Neuronal stem cell (in vitro differentiated cells): ENCODE results near the gene RPS3A.

Experiments
- DNase-seq: peaks from one replicate; pipeline ENCODE4 v3.0.0-alpha.2; 2013; ENCODE audit warnings: low spot score
- H2AFZ ChIP-seq: one replicate; pipeline ENCODE4 v1.6.1; 2013; ENCODE audit warnings: mild to moderate bottlenecking, low read length, inconsistent platforms
- H2AK5ac ChIP-seq: 2 replicates; pipeline ENCODE4 v1.6.1; 2013; ENCODE audit warnings: low read depth, mild to moderate bottlenecking, inconsistent platforms, low read length, moderate library complexity, mixed read lengths
- H2BK120ac ChIP-seq: 2 replicates; pipeline ENCODE4 v1.6.1; 2013; ENCODE audit warnings: low read depth, mild to moderate bottlenecking, inconsistent platforms, low read length, moderate library complexity, mixed read lengths
- H2BK12ac ChIP-seq: one replicate; pipeline ENCODE4 v1.6.1; 2013; ENCODE audit warnings: low read length, inconsistent platforms
- H2BK15ac ChIP-seq: 2 replicates; pipeline ENCODE4 v1.6.1; 2013; ENCODE audit warnings: mild to moderate bottlenecking, low read length, inconsistent platforms, mixed read lengths
- H2BK5ac ChIP-seq: one replicate; pipeline ENCODE4 v1.6.1; 2013; ENCODE audit warnings: inconsistent platforms, mild to moderate bottlenecking, low read length, moderate library complexity
- H3K14ac ChIP-seq: one replicate; pipeline ENCODE4 v1.6.1; 2013; ENCODE audit warnings: low read length, inconsistent platforms
- H3K18ac ChIP-seq: 2 replicates; pipeline ENCODE4 v1.6.1; 2013; ENCODE audit warnings: low read length, inconsistent platforms
- H3K23ac ChIP-seq: 2 replicates; pipeline ENCODE4 v1.6.1; 2013; ENCODE audit warnings: low read depth, mild to moderate bottlenecking, mixed read lengths, low read length, inconsistent platforms; ENCODE audit not compliant: poor library complexity
- H3K27ac ChIP-seq: replicated peaks from 3 replicates; pipeline ENCODE4 v1.5.1; 2013; ENCODE audit warnings: low read length, inconsistent platforms
- H3K27me3 ChIP-seq, 3 experiments: 2 replicates each; pipeline ENCODE4 v1.6.1; 2013; ENCODE audit warnings: low read length in 3 of 3, mild to moderate bottlenecking in 2 of 3, inconsistent platforms in 1 of 3, low read depth in 1 of 3, mixed read lengths in 1 of 3, moderate library complexity in 1 of 3; ENCODE audit not compliant: control insufficient read depth in 3 of 3, insufficient read depth in 3 of 3
- H3K36me3 ChIP-seq, 2 donors: replicated peaks in 1 of 2; 2 replicates each; pipeline ENCODE4 v1.6.1; 2013; ENCODE audit warnings: low read length in 2 of 2; ENCODE audit not compliant: control insufficient read depth in 2 of 2, insufficient read depth in 2 of 2
- H3K4ac ChIP-seq: 2 replicates; pipeline ENCODE4 v1.6.1; 2013; ENCODE audit warnings: inconsistent platforms, mild to moderate bottlenecking, low read length, moderate library complexity
- H3K4me1 ChIP-seq, 2 donors: 1 replicate in 1 of 2; 2 replicates in 1 of 2; pipeline ENCODE4 v1.6.1; 2013; ENCODE audit warnings: low read length in 2 of 2, low read depth in 1 of 2; ENCODE audit not compliant: control insufficient read depth in 2 of 2, insufficient read depth in 1 of 2
- H3K4me2 ChIP-seq: one replicate; pipeline ENCODE4 v1.6.1; 2013; ENCODE audit warnings: mild to moderate bottlenecking, low read length, inconsistent platforms; ENCODE audit not compliant: insufficient read depth, poor library complexity, severe bottlenecking
- H3K4me3 ChIP-seq, 2 donors: 2 replicates each; pipeline ENCODE4 v1.5.1; 2013; ENCODE audit warnings: low read length in 2 of 2, mild to moderate bottlenecking in 2 of 2, inconsistent platforms in 1 of 2, moderate library complexity in 1 of 2
- H3K79me1 ChIP-seq: one replicate; pipeline ENCODE4 v1.6.1; 2013; ENCODE audit warnings: low read depth, mild to moderate bottlenecking, inconsistent platforms, low read length, moderate library complexity
- H3K9ac ChIP-seq: one replicate; pipeline ENCODE4 v1.6.1; 2013; ENCODE audit warnings: mild to moderate bottlenecking, low read depth, low read length, inconsistent platforms; ENCODE audit not compliant: poor library complexity
- H3K9me3 ChIP-seq, 2 donors: replicated peaks in 1 of 2; 2 replicates each; pipeline versions ENCODE3 to v1.6.1; 2013; ENCODE audit warnings: low read length in 2 of 2, mild to moderate bottlenecking in 2 of 2, inconsistent platforms in 1 of 2, low read depth in 1 of 2, mixed read lengths in 1 of 2, moderate library complexity in 1 of 2; ENCODE audit not compliant: control insufficient read depth in 2 of 2, insufficient read depth in 1 of 2
- H4K8ac ChIP-seq: one replicate; pipeline ENCODE4 v1.6.1; 2013; ENCODE audit warnings: low read depth, mild to moderate bottlenecking, inconsistent platforms, low read length, moderate library complexity
- H4K91ac ChIP-seq: one replicate; pipeline ENCODE4 v1.6.1; 2013; ENCODE audit warnings: low read length, low read depth, mild to moderate bottlenecking, inconsistent platforms; ENCODE audit not compliant: poor library complexity
- WGBS, 2 donors: extraction: QIAGEN DNeasy Blood & Tissue Kit; methylation state at CpG; one replicate each; pipeline ENCODE4 v1.1.7; 2013; ENCODE audit warnings: missing lambda C conversion rate in 2 of 2, mixed read lengths in 1 of 2; ENCODE audit not compliant: insufficient read length in 2 of 2, insufficient replicate concordance in 1 of 2; ENCODE audit errors: extremely low coverage in 2 of 2; 5-methylcytosine and 5-hydroxymethylcytosine counted together

The RPS3A gene

DNA sequence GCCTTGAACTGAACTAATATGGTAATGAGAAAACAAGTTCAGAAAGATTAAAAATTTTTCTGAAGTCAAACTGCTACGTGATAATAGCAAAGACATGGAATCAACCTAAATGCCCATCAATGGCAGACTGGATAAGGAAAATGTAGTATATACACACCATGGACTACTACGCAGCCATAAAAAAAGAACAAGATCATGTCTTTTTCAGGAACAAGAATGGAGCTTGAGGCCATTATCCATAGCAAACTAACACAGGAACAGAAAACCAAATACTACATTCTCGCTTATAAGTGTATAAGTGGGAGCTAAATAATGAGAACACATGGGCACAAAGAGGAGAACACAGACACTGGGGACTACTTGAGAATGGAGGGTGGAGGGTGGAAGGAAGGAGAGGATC, 4.3 kb upstream of the RPS3A start:
- Histone ChIP-seq H3K36me3 (peaks cover 2 to 3% of the 10 kb centered on the region in 2 donors), H3K27me3 (no peaks in the 10 kb centered on the region), H3K9me3 (no peaks in the 10 kb centered on the region), H3K9ac (no peak overlapping the region), H3K79me1 (no peaks in the 10 kb centered on the region), H2BK15ac (no peak overlapping the region), H3K23ac (no peak overlapping the region), H2BK12ac (no peak overlapping the region), H3K4me3 (no peak overlapping the region), H2AK5ac (no peak overlapping the region), H2AFZ (no peak overlapping the region), H2BK120ac (no peak overlapping the region), H3K18ac (no peak overlapping the region), H2BK5ac (no peak overlapping the region), H3K4ac (no peak overlapping the region), H3K4me2 (no peak overlapping the region), H3K14ac (no peak overlapping the region), H4K8ac (no peak overlapping the region), H4K91ac (no peak overlapping the region), H3K4me1 (peaks cover 2% of the 10 kb centered on the region in 2 donors), H3K27ac (no peak overlapping the region)
- no peak for DNase-seq
- no CpG with 5 or more reads among the region's 3 CpGs for WGBS, 2 donors

DNA sequence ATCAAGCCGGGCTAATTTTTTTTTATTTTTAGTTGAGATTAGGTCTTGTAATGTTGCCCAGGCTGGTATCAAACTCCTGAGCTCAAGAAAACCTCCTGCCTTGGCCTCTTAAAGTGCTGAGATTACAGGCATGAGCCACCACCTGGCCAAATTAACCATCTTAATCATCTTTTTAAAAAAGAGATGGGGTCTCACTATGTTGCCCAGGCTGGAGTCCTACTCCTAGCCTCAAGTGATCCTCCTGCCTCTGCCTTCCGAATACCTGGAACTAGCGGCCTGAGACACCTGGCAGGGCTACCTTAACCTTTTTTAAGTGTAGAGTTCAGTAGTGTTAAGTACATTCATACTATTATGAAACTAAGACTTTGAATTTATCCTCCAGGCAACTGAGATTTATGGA, 1.7 kb upstream of the RPS3A start:
- H3K18ac ChIP-seq, result no peak overlapping the region
- H2AFZ ChIP-seq, result peak overlapping the region; percentile 22
- H2AK5ac ChIP-seq, result no peak overlapping the region
- H3K4me1 ChIP-seq, result peaks cover 5 to 6% of the 10 kb centered on the region in 2 donors
- no peak overlapping the region for H3K14ac ChIP-seq
- no peak overlapping the region for H2BK5ac ChIP-seq
- H3K9ac ChIP-seq, result no peak overlapping the region
- H4K91ac ChIP-seq, result no peak overlapping the region
- H3K79me1 ChIP-seq, result no peaks in the 10 kb centered on the region
- H3K27ac ChIP-seq, result no peak overlapping the region
- no peak for DNase-seq
- no peak overlapping the region for H2BK15ac ChIP-seq
- no CpG with 5 or more reads among the region's 3 CpGs for WGBS, 2 donors
- H3K23ac ChIP-seq, result no peak overlapping the region
- no peaks in the 10 kb centered on the region for H3K9me3 ChIP-seq
- no peak overlapping the region for H2BK120ac ChIP-seq
- no peak overlapping the region for H3K4ac ChIP-seq
- no peak overlapping the region for H3K4me2 ChIP-seq
- no peak overlapping the region for H3K4me3 ChIP-seq
- H3K36me3 ChIP-seq, result peaks cover 7 to 29% of the 10 kb centered on the region in 2 donors
- no peak overlapping the region for H2BK12ac ChIP-seq
- no peak overlapping the region for H4K8ac ChIP-seq
- H3K27me3 ChIP-seq, result no peaks in the 10 kb centered on the region

DNA sequence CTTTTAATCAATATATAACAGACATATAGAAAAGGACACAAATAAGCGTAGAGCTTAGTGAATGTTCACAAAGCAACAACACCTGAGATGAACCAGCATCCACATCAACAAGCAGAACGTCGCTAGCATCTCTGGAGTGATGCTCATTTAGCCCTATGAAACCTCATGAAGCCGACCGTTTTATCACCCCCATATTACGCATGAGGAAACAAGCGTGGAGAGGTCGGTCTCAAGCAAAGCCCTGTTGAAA, 524 bp upstream of the RPS3A start:
- no peak overlapping the region for H3K23ac ChIP-seq
- no peak overlapping the region for H3K14ac ChIP-seq
- no peaks in the 10 kb centered on the region for H3K9me3 ChIP-seq
- no peak overlapping the region for H2BK120ac ChIP-seq
- H2AFZ ChIP-seq, result peak overlapping the region; percentile 96
- H3K79me1 ChIP-seq, result no peaks in the 10 kb centered on the region
- H3K4ac ChIP-seq, result no peak overlapping the region
- peaks cover 5 to 6% of the 10 kb centered on the region in 2 donors for H3K4me1 ChIP-seq
- H3K27ac ChIP-seq, result no peak overlapping the region
- no peak overlapping the region for H4K91ac ChIP-seq
- no peak overlapping the region for H2AK5ac ChIP-seq
- H4K8ac ChIP-seq, result no peak overlapping the region
- no peak overlapping the region for H2BK15ac ChIP-seq
- H2BK12ac ChIP-seq, result no peak overlapping the region
- no peak overlapping the region for H3K18ac ChIP-seq
- H2BK5ac ChIP-seq, result no peak overlapping the region
- no peak for DNase-seq
- peak overlapping the region; percentile 71 to 87 for H3K4me3 ChIP-seq
- peak overlapping the region; percentile 72 for H3K4me2 ChIP-seq
- no CpG with 5 or more reads among the region's 8 CpGs for WGBS, 2 donors
- no peaks in the 10 kb centered on the region for H3K27me3 ChIP-seq
- H3K9ac ChIP-seq, result no peak overlapping the region
- peaks cover 13 to 41% of the 10 kb centered on the region in 2 donors for H3K36me3 ChIP-seq

DNA sequence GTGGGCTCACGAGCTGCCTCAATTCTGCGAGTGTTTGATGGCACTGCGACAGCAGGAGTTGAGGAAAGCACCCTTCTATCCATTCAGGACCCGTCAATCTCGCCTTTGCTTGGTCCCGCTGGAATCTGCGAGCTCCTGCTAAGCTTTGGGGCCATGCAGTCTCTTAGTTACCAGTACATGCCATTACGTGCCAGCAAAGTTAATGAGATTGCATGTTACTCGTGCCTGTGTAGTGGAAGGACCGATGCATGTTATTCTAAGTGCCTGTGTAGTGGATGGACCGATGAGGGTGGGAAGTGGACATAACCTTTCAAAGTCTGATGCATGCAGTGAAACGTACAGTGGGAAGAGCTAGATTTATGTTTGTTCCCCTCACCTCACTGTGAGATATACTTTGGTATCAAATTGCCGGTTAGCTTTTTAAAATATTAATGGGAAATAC, 569 bp downstream of the RPS3A start:
- no CpG with 5 or more reads among the region's 13 CpGs for WGBS, 2 donors
- no peak for DNase-seq

More for the DNA sequence above, 569 bp downstream of the RPS3A start:
- peaks cover 5 to 6% of the 10 kb centered on the region in 2 donors for H3K4me1 ChIP-seq
- H4K8ac ChIP-seq, result no peak overlapping the region
- no peak overlapping the region for H3K23ac ChIP-seq
- no peak overlapping the region for H2BK12ac ChIP-seq
- peak overlapping the region; percentile 76 for H2AFZ ChIP-seq
- H3K4me2 ChIP-seq, result peak overlapping the region; percentile 52
- H4K91ac ChIP-seq, result peak overlapping the region; percentile 68
- peak overlapping the region; percentile 95 for H3K18ac ChIP-seq
- H3K4me3 ChIP-seq, result peak overlapping the region; percentile 87 to 95
- no peaks in the 10 kb centered on the region for H3K79me1 ChIP-seq
- H2BK15ac ChIP-seq, result no peak overlapping the region
- no peak overlapping the region for H3K4ac ChIP-seq
- peak overlapping the region; percentile 41 for H3K27ac ChIP-seq
- peak overlapping the region; percentile 40 for H2BK5ac ChIP-seq
- peak overlapping the region; percentile 88 for H3K9ac ChIP-seq
- peaks cover 18 to 52% of the 10 kb centered on the region in 2 donors for H3K36me3 ChIP-seq
- H2AK5ac ChIP-seq, result no peak overlapping the region
- H3K27me3 ChIP-seq, result no peaks in the 10 kb centered on the region
- no peaks in the 10 kb centered on the region for H3K9me3 ChIP-seq
- H3K14ac ChIP-seq, result peak overlapping the region; percentile 25
- no peak overlapping the region for H2BK120ac ChIP-seq
